Measurements from ENCODE around the gene CAMKMT.

The CAMKMT gene

GRCh38 chr2:44444881-44445280 lies 83.1 kb downstream of the CAMKMT start:
- DNase-seq (ENCODE audit: low spot score): no peak

GRCh38 chr2:44448860-44449527 lies 87.2 kb downstream of the CAMKMT start:
- no peak for DNase-seq (ENCODE audit: low spot score)

- no peak for DNase-seq (ENCODE audit: low spot score)
Observed at GRCh38 chr2:44450082-44450481, 88.3 kb downstream of the CAMKMT start.

GRCh38 chr2:44450806-44451205 lies 89.1 kb downstream of the CAMKMT start:
- DNase-seq (ENCODE audit: low spot score): no peak

DNA sequence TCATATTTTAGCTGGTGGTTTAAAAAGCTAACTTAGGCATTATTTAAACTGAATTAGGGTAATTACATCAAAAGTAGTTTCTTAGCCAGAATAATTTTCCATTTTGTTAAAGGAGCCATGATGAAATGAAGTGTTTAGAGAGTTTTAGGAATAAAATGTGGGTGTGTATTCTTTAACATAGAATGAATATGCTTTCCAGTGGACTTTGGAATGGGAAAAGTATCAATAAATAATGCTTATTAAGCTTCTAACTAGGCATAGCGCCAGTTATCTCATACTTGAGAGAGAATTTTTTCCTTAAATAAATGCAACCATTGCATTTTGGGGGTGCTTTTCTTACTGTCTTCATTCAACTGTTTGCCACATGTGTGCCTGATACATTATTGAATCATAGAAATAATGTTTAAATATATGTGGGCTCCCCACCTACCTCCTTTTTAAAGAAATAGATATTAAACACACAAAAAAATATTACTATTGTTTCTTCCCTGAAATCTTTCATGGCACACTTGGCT lies 90.4 kb downstream of the CAMKMT start:
- no peak for DNase-seq (ENCODE audit: low spot score)

DNA sequence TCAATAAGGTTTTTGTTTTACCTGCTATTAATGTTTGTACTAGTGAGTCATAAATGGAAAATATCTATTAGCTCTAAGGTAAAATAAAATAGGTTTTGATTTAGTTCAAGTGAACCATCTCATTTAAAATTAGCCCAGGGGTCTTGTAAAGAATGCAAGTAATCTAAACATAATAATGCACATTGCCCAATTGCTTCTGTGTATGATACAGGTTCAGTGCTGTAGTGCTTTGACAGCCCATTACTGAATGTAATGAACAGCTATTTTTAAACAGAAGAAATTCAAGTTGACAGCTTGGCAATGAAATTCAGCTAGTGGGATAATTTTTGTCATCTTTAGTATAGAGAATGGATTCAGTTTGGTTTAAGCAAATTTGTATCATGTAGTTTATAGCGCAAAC lies 91.5 kb downstream of the CAMKMT start:
- no peak for DNase-seq (ENCODE audit: low spot score)

GRCh38 chr2:44455877-44456276 lies 94.1 kb downstream of the CAMKMT start:
- DNase-seq (ENCODE audit: low spot score): no peak

- DNase-seq (ENCODE audit: low spot score): no peak
Observed at GRCh38 chr2:44456946-44457345, 95.2 kb downstream of the CAMKMT start.

- no peak for DNase-seq (ENCODE audit: low spot score)
Observed at GRCh38 chr2:44459739-44460138, 98.0 kb downstream of the CAMKMT start.

DNA sequence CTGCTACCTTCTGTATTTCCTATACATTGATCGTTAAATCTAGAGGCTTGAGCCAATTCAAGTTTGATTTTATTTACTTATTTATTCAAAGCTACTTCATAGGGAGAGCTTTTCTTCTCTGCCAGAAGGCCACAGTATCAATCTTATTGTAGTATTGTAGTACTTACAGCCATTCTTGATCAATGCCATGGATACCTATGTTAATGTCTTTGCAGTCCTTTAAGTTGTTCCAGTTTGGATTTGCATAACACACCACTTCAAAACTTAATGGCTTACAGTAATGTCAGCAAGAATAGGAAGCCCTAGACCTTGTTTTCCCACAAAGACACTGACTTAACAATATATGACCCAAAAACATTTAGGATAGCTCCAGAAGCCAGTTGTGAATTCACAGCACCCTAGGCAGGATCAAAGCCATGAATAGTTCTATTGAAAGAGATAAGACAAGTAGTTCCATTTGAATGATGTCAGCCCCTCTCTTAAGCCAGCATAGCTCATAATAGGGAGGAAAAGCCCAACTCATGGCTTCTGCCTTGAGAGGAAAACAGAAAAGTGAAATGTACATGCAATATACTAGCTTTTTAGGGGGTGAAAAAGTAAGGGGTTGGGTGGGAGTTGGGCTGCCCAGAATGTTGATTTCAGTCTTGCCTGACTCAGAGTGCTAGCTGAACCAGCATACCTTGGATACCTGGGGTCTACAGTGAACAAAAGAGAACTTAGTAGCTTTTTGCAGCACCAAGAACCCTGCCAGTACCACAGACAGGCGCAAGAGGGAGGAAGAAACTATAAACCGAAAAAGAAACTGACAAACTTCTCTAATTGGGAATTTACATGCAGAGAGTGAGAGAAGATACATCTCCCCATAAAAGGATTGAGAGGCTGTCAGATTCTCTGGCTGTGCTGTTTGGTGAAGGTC lies 101.4 kb downstream of the CAMKMT start:
- no peak for DNase-seq (ENCODE audit: low spot score)

GRCh38 chr2:44464437-44464836 lies 102.7 kb downstream of the CAMKMT start:
- DNase-seq (ENCODE audit: low spot score): no peak

DNA sequence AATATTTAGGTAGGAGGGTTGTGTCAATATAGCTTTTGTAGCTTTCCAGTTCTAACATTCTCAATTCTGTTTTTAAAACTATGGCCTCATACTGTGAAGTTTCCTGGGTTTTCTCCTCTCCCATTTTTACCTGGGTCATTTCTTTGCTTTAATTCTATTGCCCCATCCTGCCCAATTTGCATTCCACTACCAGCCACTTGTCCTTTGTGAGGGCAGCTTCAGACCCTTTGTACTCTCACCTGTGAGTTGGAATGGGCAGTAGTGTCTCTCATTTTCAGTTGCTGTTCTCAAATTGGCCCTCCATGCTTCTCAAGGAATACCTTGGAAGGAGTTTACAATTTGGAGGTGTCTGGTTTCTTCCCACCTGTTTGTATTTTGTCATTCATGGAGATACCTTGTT lies 108.4 kb downstream of the CAMKMT start:
- no peak for DNase-seq (ENCODE audit: low spot score)

- no peak for DNase-seq (ENCODE audit: low spot score)
Observed at GRCh38 chr2:44477657-44478414, 116.1 kb downstream of the CAMKMT start.

DNA sequence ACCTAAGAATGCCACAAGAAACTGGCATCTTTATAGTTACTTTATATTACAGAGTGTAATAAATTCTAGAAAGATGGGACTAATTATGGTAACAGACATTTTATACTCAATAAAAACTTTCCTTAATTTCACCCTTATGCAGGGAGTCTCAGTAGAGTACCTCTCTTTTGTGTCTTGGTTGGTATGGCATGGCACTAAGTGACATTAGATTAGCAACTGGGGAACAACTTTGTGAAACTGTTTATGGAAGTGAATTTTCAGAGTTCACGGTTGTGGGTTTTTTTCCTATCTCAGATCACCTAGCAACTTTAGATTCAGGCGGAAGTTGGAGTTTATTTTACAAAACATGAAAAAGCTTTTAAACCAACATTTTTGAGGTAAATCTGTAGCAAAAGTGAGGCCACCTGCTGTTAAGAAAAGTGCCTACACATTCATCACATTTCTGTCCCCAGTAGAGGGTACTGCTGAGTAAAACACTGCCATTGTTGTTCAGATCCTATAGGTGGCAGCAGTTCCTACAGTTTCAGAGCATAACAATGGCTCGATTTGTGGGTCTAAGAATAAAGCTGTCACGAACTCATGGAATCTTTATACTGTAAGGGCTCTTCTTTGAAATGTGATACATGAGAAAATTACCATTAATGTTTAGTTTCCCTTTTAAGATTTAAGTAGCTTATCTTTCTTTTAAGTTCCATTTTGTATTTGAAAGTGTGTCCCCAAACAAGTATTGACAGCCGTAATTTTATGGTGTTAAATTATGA lies 117.6 kb downstream of the CAMKMT start:
- peak; percentile 49 for DNase-seq (ENCODE audit: low spot score)

DNA sequence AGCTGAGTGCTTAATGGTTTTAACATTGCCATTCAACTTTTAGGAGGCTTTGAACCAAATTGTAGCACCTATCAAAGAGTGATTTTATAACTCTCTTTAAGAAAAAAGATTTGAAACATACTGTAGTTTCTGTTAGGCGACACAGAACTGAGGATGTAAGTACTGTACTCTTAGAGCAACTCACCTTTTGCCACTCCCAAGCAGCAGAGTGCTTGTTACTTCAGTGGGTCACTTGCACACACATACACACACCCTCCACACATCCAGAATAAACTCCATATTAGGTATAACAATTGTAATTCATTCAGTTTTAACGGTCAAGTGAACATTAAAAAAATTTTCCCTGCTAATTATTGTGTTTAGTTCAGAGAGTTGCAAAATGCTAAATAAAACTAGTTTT lies 118.3 kb downstream of the CAMKMT start:
- no peak for DNase-seq (ENCODE audit: low spot score)

DNA sequence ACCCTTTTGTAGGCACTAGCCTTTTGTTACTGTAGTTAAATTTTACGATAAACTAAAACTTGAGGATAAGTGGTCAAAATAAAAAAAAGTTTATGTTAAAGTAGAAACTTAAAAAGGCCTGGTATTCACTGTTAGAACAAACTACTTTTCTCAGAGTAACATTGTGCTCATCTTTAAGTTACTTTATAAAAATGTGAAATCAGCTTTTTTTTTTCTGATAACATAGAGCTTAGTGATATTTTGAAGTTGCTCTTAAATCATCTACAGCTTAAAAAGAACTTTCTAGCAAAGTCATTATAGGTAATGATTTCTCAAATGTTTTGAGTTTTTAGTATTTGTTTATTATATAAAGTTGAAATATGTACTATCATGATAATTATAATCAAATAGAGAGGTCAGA lies 125.3 kb downstream of the CAMKMT start:
- no peak for DNase-seq (ENCODE audit: low spot score)

DNA sequence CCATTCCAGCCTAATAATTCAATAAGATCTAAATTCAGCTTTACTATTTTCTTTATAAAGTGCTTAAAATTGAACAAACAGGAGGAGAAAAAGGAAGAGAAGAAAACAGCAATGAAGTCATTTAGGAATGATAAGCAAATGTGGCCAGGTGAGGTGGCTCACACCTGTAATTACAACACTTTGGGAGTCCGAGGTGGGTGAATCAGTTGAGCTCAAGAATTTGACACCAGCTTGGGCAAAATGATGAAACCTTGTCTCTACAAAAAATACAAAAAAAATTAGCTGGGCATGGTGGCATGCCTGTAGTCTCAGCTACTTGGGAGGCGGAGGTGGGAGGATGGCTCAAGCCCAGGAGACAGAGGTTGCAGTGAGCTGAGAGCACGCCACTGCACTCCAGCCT lies 129.0 kb downstream of the CAMKMT start:
- DNase-seq (ENCODE audit: low spot score): no peak

DNA sequence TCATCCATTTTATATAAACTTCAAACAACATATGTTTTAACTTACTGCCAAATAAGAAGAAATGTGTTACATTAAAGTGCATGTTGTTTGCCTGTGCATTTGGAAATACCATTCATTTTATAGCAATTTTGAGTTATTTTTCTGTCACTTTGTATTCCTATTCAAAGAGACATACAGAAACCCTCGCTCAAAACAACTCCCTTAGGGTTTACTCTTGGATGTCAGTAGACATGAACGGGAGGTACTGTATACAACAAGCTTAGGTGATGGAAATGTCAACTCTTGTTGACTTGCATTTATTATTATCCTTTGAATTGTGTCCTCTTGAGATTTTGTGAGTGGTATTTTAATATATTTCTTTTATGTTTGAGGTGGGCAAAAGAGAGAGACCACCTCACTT lies 132.3 kb downstream of the CAMKMT start:
- no peak for DNase-seq (ENCODE audit: low spot score)

- DNase-seq (ENCODE audit: low spot score): no peak
Observed at GRCh38 chr2:44495035-44495434, 133.3 kb downstream of the CAMKMT start.

DNA sequence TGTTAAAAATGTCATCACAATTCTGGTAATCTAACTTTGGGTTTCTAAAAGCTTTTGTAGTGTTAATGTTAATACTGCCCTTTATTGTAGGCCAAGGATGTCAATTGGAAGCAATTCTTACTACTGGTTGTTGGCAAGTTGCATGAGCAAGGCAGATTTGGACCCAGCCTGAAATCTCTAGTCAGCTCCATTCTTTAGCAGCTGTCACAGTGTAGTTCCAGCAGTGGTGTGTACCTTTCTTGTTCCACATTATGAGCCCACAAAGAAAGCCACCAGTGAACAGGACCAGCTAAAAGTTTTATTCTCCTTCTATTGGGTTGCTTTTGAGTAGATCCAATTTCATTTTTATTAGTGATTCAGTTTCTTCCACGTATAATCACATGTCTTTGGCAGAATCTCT lies 133.8 kb downstream of the CAMKMT start:
- no peak for DNase-seq (ENCODE audit: low spot score)

DNA sequence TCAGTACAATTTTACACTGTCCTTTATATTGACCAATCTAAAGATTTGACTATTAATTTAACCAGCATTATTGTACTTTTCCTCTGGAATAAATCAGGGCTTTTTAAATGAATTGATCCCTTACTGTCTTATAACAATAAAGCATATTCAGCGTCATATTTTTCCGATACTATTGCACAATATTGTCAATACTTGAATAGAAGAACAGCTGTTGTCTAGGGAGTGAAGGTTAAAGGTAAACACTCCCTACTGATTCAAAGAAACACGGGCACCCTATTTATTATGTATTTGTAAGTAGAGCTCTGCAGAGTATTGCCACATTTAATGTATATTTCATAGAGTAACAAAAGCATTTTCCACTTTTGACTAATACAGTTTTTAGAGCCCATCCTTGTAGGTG lies 134.4 kb downstream of the CAMKMT start:
- no peak for DNase-seq (ENCODE audit: low spot score)

DNA sequence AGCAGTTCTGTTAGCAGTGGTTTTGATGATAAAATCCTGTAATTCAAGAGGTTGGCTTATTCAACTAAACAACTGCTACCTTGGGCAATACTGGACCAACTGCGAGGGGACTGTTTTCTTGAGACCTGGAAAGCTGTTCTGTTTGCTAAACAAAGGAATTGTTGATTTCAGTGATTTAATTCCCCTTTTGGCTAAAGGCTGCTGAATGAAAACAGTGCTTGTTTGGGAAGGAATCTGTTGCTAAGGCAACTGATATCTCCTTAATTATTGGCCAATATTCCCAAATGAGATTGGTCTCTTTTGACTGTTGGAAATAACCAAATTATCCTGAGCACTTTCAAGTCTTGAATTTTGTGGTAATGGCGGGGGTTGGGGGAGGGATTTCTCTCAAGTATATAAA lies 136.8 kb downstream of the CAMKMT start:
- DNase-seq (ENCODE audit: low spot score): no peak

Measured in hepatic stellate cell (primary cell).